ENCODE results near the gene AKIRIN2.

DNA sequence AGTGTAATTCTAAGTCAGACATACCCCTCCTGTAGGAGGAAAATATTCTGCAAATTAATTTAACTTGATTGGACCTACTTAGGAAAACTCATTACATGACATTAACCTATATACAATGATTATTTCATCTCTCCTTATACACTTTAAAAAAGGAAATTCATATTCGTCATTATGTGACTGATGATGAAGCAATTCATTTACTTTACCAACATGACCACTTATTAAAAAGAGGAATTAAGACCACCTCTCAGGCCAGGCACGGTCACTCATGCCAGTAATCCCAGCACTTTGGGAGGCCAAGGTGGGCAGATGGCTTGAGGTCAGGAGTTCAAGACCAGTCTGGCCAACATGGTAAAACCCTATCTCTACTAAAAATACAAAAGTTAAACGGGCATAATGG, 11.6 kb downstream of the AKIRIN2 start:
- TF ChIP-seq, protein P1, sequence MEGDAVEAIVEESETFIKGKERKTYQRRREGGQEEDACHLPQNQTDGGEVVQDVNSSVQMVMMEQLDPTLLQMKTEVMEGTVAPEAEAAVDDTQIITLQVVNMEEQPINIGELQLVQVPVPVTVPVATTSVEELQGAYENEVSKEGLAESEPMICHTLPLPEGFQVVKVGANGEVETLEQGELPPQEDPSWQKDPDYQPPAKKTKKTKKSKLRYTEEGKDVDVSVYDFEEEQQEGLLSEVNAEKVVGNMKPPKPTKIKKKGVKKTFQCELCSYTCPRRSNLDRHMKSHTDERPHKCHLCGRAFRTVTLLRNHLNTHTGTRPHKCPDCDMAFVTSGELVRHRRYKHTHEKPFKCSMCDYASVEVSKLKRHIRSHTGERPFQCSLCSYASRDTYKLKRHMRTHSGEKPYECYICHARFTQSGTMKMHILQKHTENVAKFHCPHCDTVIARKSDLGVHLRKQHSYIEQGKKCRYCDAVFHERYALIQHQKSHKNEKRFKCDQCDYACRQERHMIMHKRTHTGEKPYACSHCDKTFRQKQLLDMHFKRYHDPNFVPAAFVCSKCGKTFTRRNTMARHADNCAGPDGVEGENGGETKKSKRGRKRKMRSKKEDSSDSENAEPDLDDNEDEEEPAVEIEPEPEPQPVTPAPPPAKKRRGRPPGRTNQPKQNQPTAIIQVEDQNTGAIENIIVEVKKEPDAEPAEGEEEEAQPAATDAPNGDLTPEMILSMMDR (IDR thresholded peaks at IDR 0.05; ENCODE audit: low read length) = no peak
- no peak for TF ChIP-seq EZH2 (optimal IDR thresholded peaks at IDR 0.05; ENCODE audit: low read depth, low read length)
